Retinal pigment epithelial cell (primary cell): Measurements from ENCODE around the gene COPE.

Experiments
- DNase-seq: peaks from one replicate; pipeline ENCODE4 v3.0.0-alpha.2; 2010; ENCODE audit warnings: low read depth
- H3K4me3 ChIP-seq: 2 replicates; pipeline ENCODE4 v1.5.1; 2011; ENCODE audit warnings: mild to moderate bottlenecking, low read length, control low read depth, moderate library complexity
- CTCF ChIP-seq: conservative IDR thresholded peaks from 2 replicates; pipeline ENCODE4 v1.5.1; 2011; ENCODE audit warnings: low read depth, low read length, control low read depth, inconsistent platforms

The COPE gene

GRCh38 chr19:18901491-18901890 lies 17.7 kb downstream of the COPE start:
- TF ChIP-seq CTCF = no peak
- DNase-seq = no peak
- H3K4me3 ChIP-seq = no peak overlapping the region

- H3K4me3 ChIP-seq = no peak overlapping the region
- TF ChIP-seq CTCF = no peak
- no peak for DNase-seq
These were observed 18.3 kb downstream of the COPE start for GRCh38 chr19:18900700-18901481.

GRCh38 chr19:18899624-18900560 lies 19.3 kb downstream of the COPE start:
- TF ChIP-seq CTCF = no peak
- H3K4me3 ChIP-seq = no peak overlapping the region
- DNase-seq = no peak

- no peak for TF ChIP-seq CTCF
- no peak overlapping the region for H3K4me3 ChIP-seq
- no peak for DNase-seq
These were observed 20.4 kb downstream of the COPE start for GRCh38 chr19:18898607-18899408.

GRCh38 chr19:18898081-18898606 lies 21.0 kb downstream of the COPE start:
- no peak for DNase-seq
- TF ChIP-seq CTCF = no peak
- H3K4me3 ChIP-seq = no peak overlapping the region

GRCh38 chr19:18897094-18898029 lies 21.8 kb downstream of the COPE start:
- DNase-seq = no peak
- no peak overlapping the region for H3K4me3 ChIP-seq
- TF ChIP-seq CTCF = no peak
